ENCODE results near the gene CA5A.

CA5A gene

DNA sequence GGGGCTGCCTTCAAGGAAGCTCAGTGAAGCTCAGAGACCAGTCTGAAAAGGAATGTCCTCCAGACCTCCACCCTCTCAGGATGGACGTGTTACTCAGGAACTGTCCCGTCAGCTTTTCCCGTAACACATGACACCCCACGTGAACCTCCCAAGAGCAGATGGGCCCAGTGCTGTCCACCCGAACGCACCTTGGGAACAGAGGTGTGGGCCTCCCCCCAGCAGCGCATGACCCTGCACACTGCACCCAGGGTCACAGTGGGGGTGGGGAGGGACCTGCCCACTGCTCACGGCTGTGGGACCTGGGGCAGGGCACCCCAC is 88.9 kb downstream of the CA5A start:
- no peak for DNase-seq

DNA sequence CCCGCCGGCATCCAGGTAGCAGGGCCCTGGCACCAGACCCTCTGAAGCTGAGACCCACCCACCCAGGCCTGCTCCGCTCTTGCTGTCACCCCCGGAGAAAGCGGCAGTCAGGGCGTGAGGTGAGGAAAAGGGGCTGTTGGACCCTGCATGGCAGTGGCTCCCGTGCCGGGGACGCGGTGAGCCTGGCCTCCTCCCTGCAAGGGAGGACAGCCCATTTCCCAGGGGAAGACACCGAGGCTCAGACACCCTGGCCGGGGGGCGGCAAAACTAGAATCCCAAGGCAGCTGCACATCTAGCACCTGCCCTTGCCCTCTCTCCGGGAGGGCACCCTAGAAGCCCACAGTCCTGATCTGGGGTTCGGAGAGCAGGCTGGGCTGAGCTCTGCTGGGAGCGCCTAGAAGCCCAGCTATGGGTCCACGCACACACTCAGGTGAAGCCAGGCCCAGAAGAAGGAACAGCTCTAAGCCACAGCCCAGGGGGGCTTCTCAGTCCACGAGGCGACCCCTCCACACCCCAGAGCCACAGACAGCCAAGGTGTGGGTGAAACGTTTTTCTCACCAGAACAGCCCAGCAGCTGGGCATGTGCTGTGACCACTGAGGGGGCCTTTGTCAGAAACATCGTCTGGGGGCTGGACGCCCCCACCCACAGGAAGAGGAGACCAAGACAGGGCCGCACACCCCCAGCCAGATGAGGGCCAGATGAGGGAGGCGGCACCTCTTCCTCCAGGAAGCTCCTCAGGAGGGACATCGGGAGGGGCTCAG is 89.4 kb downstream of the CA5A start:
- no peak for DNase-seq

DNA sequence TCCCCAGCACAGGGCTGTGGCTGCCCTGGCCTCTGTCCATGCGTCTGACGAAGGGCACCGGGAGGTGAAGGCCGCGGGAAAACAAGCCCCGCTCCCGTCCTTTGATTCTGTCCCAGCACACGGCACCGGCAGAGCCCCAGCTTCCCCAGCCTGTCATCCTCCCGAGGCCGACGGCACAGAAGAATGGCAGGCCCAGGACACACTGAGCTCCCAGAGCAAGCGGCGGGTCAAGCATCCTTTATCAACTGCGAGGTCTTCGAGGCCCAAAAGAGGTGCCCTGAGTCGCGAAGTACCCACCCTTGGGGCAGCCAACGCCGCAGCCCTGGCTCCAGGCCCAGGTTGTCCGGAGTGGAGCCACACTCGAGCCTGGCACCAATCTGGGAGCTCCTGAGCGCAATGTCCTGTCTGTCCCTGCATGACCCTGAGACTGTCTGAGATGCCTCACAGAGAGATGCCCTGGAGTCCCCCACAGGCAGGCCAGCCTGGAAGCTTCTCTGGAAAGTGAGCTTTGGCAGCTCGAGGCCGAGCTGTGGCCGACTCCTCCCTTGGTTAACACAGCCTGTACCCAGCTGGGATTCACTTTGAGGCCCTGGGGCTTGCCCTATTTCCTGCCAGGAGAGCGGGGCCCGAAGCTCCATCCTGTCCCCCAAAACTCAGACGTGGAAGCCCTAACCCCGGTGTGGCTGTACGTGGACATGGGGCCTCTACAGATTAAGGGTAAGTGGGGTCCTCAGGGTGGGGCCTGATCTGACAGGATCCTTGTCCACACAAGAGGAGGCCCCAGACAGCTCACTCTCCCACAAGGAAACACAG is 90.3 kb downstream of the CA5A start:
- no peak for DNase-seq

DNA sequence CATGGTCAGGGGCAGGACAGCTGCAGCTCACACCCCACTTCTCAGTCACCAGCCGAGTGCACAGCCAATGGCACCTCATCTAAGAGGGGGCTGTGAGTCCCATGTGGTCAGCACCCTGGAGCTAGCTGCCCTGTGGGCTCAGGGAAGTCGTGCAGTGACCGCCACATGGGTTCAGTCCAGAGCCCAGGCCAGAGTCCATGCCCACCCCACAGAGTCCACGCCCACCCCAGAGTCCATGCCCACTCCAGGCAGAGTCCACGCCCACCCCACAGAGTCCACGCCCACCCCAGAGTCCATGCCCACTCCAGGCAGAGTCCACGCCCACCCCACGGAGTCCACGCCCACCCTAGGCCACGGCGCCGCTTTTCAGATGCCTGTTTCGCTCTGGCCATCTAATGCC is 91.1 kb downstream of the CA5A start:
- no peak for DNase-seq

DNA sequence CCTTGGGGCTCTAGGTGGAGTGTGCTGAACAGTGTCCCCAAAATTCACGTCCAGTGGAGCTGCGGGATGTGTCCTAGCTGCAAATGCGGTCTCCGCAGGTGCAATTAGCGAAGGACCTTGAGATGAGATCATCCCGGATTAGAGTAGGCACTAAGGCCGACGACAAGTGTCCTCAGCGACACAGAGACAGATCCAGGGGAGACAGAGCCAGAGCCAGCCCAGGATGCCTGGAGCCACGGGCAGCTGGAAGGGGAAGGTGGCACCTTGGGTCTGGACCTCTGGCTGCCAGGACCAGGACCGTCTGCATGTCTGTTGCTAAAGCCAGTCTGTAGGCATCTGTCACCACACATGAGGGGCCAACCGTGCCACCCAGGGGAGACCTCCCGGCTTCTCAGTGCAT is 91.5 kb downstream of the CA5A start:
- DNase-seq = no peak

DNA sequence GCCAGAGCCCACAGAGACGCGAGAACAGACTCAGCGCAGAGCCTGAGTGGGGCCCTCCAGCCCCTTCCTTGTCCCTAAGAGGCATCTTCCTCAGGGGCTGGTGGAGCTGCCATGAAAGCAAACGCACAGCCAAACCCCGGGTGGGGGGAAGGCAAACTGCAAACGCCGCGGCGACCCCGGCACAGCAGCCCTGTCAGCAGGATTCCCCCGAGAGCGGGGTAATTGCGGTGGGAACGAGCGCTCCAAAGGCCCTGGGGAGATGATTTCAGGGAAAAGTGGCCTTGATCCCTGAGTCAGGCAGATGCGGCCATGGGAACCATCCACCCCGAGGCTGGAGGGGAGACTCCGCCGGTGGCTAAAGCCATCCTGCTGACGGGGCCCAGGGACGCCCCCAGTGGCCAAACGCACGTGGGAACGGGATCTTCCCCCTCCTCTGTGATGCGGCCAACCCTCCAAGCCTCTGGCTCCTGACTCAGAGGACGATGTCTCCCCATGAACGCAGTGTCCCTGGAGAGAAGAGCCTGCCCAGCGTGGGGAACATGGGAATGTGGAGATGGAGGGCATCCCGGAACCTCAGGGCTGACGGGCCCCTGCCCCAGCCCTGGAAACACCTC is 92.1 kb downstream of the CA5A start:
- no peak for DNase-seq

DNA sequence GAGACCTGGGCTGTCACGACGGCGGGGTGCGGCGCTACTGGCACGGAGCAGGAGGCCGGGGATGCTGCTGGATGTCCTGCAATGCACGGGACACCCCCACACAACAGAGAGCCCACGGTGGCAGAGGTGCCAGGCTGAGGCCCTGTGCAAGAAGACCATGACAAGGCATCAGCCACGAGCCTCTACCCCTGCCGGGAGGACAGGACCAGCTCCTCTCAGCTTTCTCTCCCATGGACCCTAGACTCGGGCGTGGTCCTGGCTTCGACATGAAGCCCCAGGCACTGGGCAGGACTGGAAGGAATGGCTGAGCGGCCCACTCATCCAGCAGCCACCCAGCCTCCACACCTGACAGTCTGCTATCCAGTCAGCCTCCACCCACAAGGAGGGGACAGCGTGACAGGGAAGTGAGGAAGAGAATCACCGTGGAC is 92.6 kb downstream of the CA5A start:
- DNase-seq = no peak

DNA sequence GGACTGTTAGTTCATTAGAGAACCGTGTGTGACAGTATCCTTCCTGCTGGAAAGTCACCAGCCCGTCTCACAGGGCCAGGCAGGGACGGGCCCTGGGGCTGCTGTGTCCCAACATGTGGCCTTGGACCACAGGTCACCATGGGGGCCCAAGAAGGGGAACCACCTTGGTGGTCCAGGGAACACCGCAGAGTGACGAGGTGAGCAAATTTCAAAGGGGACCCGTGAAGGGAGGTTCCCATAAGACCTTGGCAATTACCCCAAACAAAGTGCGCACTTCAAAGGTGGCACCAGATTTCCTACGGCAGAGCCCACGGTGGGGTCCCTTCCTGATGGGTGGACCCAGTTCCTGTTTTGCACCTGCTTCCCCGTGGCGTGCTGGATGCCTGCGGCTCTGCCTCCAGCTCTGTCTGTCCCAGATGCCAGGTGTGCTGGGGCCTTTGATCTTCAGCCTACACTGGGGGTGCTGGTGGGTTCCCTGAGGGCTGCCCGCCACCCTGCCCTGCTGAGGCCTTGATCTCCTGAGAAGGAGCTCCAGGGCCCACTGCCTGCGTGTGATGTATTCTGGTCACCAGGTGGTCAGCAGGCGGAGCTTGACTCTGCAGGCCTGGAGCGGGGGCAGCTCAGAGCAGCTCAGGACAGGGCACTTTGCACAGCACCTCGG is 94.0 kb downstream of the CA5A start:
- no peak for DNase-seq

DNA sequence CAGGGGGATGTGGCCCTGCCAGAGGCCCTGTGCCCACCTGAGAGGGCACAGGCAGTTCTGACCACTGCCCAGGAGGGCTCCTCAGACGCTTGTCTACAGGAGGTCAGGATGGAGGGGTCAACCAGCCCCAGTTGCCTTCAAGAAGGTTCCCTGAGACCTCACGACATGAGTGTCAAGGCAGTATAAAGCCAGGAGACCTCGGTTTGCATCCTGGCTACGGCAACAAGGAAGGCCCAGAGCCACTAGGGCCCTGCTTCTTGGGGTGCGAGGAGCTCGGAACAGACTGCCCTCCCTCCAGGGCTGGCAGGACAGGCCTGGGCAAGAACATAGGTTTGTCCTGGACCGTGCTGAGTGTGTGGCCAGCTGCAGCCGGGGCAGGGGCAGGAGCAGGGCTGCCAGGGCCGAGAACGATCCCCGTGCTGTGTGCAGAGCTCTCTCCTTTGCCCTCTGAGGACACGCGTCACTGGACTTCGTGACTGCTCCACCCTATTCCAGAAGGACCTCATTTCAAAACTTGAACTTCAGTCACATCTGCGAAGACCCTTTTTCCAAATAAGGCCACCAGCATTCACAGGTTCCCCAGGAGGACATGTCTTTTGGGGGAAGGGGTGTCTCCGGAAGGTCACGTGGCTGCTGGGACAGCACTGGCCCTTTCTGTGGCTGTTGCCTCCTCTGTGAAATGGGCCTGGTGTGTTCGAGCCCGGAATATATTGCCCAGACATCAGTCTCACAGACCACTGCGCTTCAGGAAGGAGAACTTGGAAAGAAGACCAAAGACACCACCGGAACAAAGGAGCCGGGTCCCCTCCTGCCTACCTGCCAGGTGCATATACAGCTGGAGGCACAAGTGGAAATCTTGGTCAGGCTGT is 94.8 kb downstream of the CA5A start:
- DNase-seq = no peak

DNA sequence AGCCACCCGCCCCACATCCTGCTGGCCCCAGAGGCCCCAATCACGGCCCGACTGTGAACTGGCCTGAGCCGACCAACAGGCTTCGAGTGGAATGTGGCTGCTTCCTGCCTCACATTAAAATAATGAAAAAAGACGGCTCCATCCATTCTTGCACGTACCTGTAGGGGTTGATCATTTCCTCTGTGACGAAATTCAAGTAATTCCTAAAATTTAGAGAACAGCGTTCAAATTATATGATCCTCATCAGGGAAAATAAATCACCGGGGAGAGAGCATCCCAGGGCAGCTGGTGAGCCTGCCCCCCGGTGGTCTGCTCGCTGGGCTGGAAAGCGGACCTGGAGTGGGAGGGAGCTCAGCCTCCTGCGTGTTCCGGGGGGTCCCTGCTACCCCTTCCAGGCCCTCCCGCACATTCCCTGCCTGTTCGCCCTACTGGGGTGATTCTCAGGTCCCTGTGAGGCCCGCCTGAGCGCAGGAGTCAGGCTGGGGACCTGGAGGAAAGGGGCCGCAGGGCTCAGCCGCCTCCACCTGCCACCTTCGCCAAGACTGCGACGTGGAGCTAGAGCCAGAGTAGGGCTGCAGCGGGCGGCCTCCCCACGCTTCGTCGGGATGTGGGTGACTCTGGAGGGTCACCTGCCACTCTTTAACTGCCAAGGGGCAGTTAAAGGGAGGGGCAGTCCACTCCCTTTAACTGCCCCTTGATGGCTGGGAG is 95.9 kb downstream of the CA5A start:
- DNase-seq = no peak

DNA sequence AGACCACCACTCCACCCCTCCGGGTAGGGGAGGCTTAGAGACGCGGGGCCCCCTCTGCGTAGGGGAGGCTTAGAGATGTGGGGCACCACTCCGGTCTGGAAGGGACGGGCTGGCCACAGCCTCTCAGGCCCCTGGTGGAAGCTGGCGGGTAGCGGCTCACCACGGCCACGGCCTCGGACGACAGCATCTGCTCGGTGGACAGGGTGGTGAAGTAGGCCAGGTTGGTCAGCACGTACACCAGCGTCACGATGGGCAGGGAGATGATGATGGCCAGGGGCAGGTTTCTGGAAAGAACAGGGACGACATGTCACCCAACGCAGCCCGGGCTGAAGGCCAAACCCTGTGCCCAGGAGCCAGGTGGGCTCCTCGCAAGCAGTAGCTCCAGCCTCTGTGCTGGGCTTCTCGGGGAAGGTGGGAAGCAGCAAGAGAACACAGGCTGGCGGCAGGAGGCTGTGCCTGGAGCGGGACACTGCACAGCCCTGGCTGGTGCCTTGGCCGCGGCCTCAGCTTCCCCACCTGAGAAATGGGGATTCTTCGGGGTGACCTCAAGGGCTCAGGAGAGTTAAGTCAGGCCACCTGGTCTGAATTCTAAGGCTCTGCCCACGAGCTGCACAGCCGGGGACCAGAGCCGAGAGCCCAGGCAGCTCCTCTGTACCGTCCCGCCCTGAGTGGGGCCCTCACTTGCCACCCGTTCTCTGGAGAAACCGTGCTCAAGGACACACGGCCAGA is 96.6 kb downstream of the CA5A start:
- no peak for DNase-seq

DNA sequence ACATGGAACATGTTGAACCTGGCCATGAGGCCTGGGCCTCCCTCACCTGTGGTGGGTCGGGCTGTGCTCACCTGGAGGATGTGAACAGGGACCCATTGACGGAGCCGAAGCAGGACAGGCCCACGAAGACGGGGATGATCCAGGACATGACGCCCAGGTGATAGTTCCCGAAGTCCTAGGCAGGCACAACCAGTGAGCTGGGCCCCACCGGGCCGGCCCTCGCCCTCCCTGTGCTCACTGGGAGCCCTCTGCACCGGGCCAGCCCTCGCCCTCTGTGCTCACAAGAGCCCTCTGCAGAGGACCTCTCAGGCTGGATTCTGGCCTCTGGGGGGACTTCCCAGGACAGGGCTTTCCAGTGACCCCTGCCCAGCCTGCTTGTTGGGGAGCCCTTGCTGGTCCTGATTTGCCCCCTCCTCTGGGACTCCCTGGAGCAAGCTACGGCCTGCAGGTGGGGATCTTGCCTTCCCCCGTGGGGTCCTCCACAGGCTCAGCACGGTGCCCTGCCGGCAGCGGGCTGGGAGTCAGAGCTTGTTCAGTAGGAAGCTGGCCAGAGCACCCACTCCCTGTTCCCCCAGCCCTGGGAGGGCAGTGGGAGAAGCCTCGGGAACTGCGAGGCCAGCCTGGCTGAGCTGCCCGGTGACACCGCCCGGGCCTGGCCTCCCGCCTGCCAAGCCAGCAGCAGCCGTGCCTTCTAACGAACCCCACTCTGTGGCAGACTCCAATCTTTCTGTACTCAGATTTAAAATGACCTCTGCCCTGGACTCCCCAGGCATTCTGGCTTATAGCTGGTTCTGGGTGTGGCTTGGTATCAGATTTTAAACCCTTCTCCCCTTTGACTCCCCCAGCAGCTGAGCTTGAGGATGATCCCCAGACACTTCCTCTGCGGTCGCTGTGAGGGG is 97.4 kb downstream of the CA5A start:
- DNase-seq = no peak
